Hippocampal formation (tissue), 2 donors: ENCODE data around the gene KRTAP13-4.

Experiments
- DNase-seq, 2 donors: peaks; one replicate each; lab custom pipeline; 2025; lab: John Stamatoyannopoulos, UW

The KRTAP13-4 gene

GRCh38 chr21:30430170-30430655 is at the start of gene KRTAP13-4:
TSS of gene KRTAP13-4 (plus strand) at chr21:30430220. CDS start at chr21:30430276, 56 bp downstream.
- no peak for DNase-seq

- no peak for DNase-seq
Measured at GRCh38 chr21:30382201-30382600, 47.8 kb upstream of the KRTAP13-4 start.

- DNase-seq = no peak
Measured at GRCh38 chr21:30391492-30392025, 38.5 kb upstream of the KRTAP13-4 start.

- no peak for DNase-seq
Measured at GRCh38 chr21:30395731-30396130, 34.3 kb upstream of the KRTAP13-4 start, which contains the start of gene KRTAP13-1. TSS of gene KRTAP13-1 (plus strand) at chr21:30396031. CDS start at chr21:30396087, 56 bp downstream.

- DNase-seq = no peak
Measured at GRCh38 chr21:30408782-30409494, 21.1 kb upstream of the KRTAP13-4 start.

GRCh38 chr21:30415993-30416392 is 14.0 kb upstream of the KRTAP13-4 start:
- no peak for DNase-seq

- DNase-seq = no peak
Measured at GRCh38 chr21:30425826-30426225, 4.2 kb upstream of the KRTAP13-4 start, which contains the start of gene KRTAP13-3. TSS of gene KRTAP13-3 (minus strand) at chr21:30425926. CDS start at chr21:30425912, 14 bp downstream.

- no peak for DNase-seq
Measured at GRCh38 chr21:30426731-30427130, 3.3 kb upstream of the KRTAP13-4 start.

GRCh38 chr21:30434033-30434631 is 4.1 kb downstream of the KRTAP13-4 start:
- no peak for DNase-seq

- DNase-seq = no peak
Measured at GRCh38 chr21:30437010-30437565, 7.1 kb downstream of the KRTAP13-4 start.

GRCh38 chr21:30439975-30440374 is 10.0 kb downstream of the KRTAP13-4 start, which contains the start of gene KRTAP15-1:
TSS of gene KRTAP15-1 (plus strand) at chr21:30440275. CDS start at chr21:30440328, 53 bp downstream.
- no peak for DNase-seq

GRCh38 chr21:30443226-30443625 is 13.2 kb downstream of the KRTAP13-4 start:
- no peak for DNase-seq

- DNase-seq = no peak
Measured at GRCh38 chr21:30444204-30444603, 14.2 kb downstream of the KRTAP13-4 start.

- no peak for DNase-seq
Measured at GRCh38 chr21:30447056-30447455, 17.0 kb downstream of the KRTAP13-4 start.

- no peak for DNase-seq
Measured at GRCh38 chr21:30448514-30448913, 18.5 kb downstream of the KRTAP13-4 start.

- no peak for DNase-seq
Measured at GRCh38 chr21:30463713-30464112, 33.7 kb downstream of the KRTAP13-4 start.

GRCh38 chr21:30468900-30469714 is 39.1 kb downstream of the KRTAP13-4 start:
- DNase-seq = no peak

- DNase-seq = no peak
Measured at GRCh38 chr21:30478004-30478403, 48.0 kb downstream of the KRTAP13-4 start.

- no peak for DNase-seq
Measured at GRCh38 chr21:30479259-30479658, 49.2 kb downstream of the KRTAP13-4 start.

- DNase-seq = no peak
Measured at GRCh38 chr21:30480145-30480544, 50.1 kb downstream of the KRTAP13-4 start, which contains the start of gene KRTAP19-1. TSS of gene KRTAP19-1 (minus strand) at chr21:30480367. CDS start at chr21:30480317, 50 bp downstream.
